ENCODE data around the gene GDPD1.
"Not testable (repeated sequence)": the region's sequence is repeated elsewhere in the genome, so short reads cannot be mapped to it uniquely, and the experiment has no call there.

The GDPD1 gene

GRCh38 chr17:59220328-59221158, at the start of gene GDPD1:
Gene GDPD1, plus strand, starts transcription at chr17:59220511. Its CDS starts 99 bp downstream, at chr17:59220610.
- DNase-seq (ENCODE audit: low read depth) = peak; percentile 97

- DNase-seq (ENCODE audit: low read depth) = no peak
Measured at GRCh38 chr17:59172436-59173004, 47.8 kb upstream of the GDPD1 start.

GRCh38 chr17:59174671-59175070, 45.6 kb upstream of the GDPD1 start:
- DNase-seq (ENCODE audit: low read depth) = no peak

GRCh38 chr17:59175076-59175475, 45.2 kb upstream of the GDPD1 start:
- no peak for DNase-seq (ENCODE audit: low read depth)

GRCh38 chr17:59178266-59178985, 41.9 kb upstream of the GDPD1 start:
- DNase-seq (ENCODE audit: low read depth) = no peak

DNA sequence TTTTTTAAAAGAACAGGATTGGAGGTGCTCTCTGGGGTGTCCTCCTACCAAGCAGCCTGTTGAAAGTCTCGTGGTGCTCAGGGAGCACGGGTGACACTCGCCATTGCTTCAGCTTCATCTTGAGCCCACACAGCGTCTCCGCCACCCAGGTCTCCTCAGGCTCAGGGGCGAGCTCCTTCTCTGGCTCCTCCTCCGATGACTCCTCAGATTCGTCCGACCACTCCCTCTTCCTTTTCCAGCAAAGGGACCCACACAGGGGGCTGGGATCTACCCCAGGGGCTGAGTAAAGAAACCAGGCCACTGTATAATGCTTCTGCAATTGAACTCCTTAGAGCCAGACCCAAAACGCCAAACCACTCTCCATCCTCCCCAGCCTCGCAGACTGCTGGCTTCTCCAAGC, 40.7 kb upstream of the GDPD1 start:
- DNase-seq (ENCODE audit: low read depth) = not testable (repeated sequence)

- no peak for DNase-seq (ENCODE audit: low read depth)
Measured at GRCh38 chr17:59180626-59181025, 39.7 kb upstream of the GDPD1 start.

- DNase-seq (ENCODE audit: low read depth) = no peak
Measured at GRCh38 chr17:59181481-59181880, 38.8 kb upstream of the GDPD1 start.

- DNase-seq (ENCODE audit: low read depth) = no peak
Measured at GRCh38 chr17:59185997-59186396, 34.3 kb upstream of the GDPD1 start.

DNA sequence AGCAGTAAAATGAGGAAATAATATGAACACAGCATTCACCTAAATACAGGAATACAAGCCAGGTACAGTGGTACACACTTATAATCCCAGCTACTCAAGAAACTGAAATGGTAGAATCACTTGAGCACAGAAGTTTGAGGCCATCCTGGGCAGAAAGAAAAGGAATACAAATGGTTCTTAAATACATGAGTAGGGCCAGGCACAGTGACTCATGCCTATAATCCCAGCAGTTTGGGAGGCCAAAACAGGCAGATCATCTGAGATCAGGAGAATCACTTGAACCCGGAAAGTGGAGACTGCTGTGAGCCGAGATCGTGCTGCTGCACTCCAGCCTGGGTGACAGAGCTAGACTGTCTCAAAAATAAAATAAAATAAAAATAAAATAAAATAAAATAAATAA, 33.5 kb upstream of the GDPD1 start:
- no peak for DNase-seq (ENCODE audit: low read depth)

GRCh38 chr17:59190806-59191205, 29.5 kb upstream of the GDPD1 start:
- DNase-seq (ENCODE audit: low read depth) = no peak

GRCh38 chr17:59193336-59193862, 26.9 kb upstream of the GDPD1 start:
- no peak for DNase-seq (ENCODE audit: low read depth)

DNA sequence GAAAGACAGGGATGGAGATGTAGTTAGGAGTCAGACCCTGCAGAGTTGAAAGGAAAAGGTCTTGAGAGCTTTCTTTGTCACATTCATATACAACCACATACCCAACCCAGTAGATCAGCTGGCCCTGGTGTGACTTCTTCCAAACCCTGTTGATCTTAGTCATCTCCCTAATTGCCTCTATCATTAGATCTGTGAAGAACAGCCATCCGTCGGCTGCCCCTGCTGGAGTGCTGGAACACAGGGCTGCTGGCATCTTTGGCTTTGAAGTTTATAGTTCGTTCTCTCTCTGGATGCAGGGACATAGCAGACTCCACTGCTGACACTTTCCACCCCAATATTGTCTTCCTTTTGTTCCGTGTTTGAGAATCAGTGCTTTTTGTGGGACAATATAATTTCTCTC, 20.9 kb upstream of the GDPD1 start:
- DNase-seq (ENCODE audit: low read depth) = no peak

- DNase-seq (ENCODE audit: low read depth) = no peak
Measured at GRCh38 chr17:59202320-59202719, 18.0 kb upstream of the GDPD1 start.

- DNase-seq (ENCODE audit: low read depth) = no peak
Measured at GRCh38 chr17:59219370-59219769, 941 bp upstream of the GDPD1 start.

DNA sequence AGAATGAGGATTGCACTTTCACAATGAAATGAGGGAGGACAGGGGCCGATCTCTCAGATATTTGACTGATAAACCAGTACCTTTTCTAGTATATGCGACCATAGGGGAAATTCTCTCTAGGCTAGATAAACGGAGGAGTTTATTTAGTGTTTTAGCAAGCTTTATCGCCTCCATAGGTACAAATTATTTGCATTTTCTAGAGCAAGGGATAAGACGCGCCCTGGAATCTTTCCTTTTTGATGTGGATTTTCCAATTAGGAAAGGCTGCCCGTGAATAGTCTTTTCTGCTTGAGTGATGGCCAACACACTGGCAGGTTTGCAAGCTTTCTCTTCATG, 351 bp upstream of the GDPD1 start:
- no peak for DNase-seq (ENCODE audit: low read depth)

GRCh38 chr17:59221159-59221847, 992 bp downstream of the GDPD1 start:
- no peak for DNase-seq (ENCODE audit: low read depth)

DNA sequence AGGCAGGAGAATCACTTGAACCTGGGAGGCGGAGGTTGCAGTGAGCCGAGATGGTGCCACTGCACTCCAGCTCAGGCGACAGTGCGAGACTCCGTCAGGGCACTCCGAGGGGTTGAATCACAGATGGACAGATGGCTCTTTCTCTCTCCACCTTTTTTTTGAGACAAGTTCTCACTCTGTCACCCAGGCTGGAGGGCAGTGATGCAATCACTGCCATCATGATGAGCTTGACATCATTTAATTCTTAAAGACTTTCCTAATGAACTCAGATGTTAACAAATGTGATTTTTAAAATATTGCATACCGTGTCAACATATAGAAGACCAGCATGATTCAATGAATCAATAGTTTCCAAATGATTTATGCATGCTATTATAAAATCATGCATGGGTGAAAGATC, 3.5 kb downstream of the GDPD1 start:
- DNase-seq (ENCODE audit: low read depth) = no peak

- DNase-seq (ENCODE audit: low read depth) = not testable (repeated sequence)
Measured at GRCh38 chr17:59228588-59228987, 8.3 kb downstream of the GDPD1 start.

GRCh38 chr17:59230764-59231163, 10.5 kb downstream of the GDPD1 start:
- DNase-seq (ENCODE audit: low read depth) = no peak

DNA sequence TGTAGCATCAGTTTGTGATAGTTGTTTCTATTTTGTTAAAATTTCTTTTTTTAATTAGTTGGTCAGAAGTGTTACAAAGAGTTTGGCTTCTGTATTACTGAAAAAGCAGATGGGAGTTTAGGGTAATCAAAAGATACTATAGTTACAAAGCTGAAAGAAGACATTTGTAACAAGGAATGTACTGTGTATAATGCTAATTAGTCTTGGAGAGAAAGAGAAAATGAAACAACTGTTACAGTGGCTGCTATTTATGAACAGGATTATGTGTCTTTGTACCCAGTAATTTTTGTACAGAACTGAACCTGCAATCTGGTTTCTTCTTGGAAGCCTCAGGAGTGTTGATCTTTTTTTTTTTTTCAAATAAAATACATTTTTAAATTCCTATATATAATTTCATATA, 14.3 kb downstream of the GDPD1 start:
- DNase-seq (ENCODE audit: low read depth) = no peak

DNA sequence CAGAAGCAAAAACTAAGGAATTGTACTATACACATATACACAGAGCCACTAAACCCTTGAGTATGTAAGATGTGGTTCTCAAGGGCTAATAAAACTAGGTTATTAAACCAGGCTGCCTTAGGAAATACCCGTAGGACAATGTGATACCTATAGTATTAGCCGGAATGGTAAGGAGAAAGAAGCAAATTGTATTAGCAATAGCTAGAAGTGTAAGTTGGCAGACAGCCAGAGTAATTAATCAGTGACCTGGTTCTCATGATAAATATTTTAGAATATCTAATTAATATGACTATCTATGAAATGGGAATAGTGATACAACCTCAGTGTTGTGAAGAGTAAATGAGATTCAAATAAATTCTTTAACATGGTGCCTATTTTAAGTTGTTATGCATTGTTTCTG, 18.6 kb downstream of the GDPD1 start:
- no peak for DNase-seq (ENCODE audit: low read depth)

All from activated T-helper 9 cell treated with anti-CD3 and anti-CD28 coated beads, Interleukin-2, amount 50 U/mL, for 16 hours (primary cell).